Measurements from ENCODE around the gene PADI6.
A peak's percentile ranks its signal among the peaks of the same experiment; 100 is the strongest.

The PADI6 gene

GRCh38 chr1:17335821-17336710 is 35.9 kb upstream of the PADI6 start:
- no peaks in the 10 kb centered on the region for H3K27me3 ChIP-seq (ENCODE audit: insufficient read depth, low read length, poor library complexity)
- no peak overlapping the region for H3K4ac ChIP-seq (ENCODE audit: low read depth, low read length)
- no peak overlapping the region for H3K4me3 ChIP-seq (ENCODE audit: low read length)
- no CpG with 5 or more reads among the region's 20 CpGs for WGBS (ENCODE audit: extremely low coverage, insufficient coverage, low lambda C conversion rate)
- H2BK15ac ChIP-seq (replicated peaks; ENCODE audit: low read depth), result no peak overlapping the region
- no peak overlapping the region for H3K56ac ChIP-seq (ENCODE audit: low read length)
- no peak overlapping the region for H2BK5ac ChIP-seq (ENCODE audit: low read length)
- no peaks in the 10 kb centered on the region for H3K79me2 ChIP-seq (ENCODE audit: control insufficient read depth, insufficient read depth, low read length)
- no peak overlapping the region for H3K18ac ChIP-seq (ENCODE audit: low read length)
- no peaks in the 10 kb centered on the region for H3K4me1 ChIP-seq (ENCODE audit: control insufficient read depth, low read depth, low read length)
- no peaks in the 10 kb centered on the region for H3K36me3 ChIP-seq (ENCODE audit: control insufficient read depth, insufficient read depth, low read length)
- H4K8ac ChIP-seq (ENCODE audit: low read depth, low read length), result no peak overlapping the region
- no peak overlapping the region for H2AK5ac ChIP-seq (ENCODE audit: low read length)
- peak; percentile 71 for DNase-seq
- no peak overlapping the region for H3K23ac ChIP-seq (ENCODE audit: low read length)
- no peak overlapping the region for H3K9ac ChIP-seq (ENCODE audit: low read length)
- H4K5ac ChIP-seq (ENCODE audit: low read length), result no peak overlapping the region
- H3K79me1 ChIP-seq (ENCODE audit: low read length), result no peaks in the 10 kb centered on the region
- no peak overlapping the region for H3K4me2 ChIP-seq (ENCODE audit: low read length)
- H2BK120ac ChIP-seq (ENCODE audit: low read depth, low read length), result no peak overlapping the region
- H3K27ac ChIP-seq (ENCODE audit: low read depth, low read length), result no peak overlapping the region

GRCh38 chr1:17338706-17339493 is 33.1 kb upstream of the PADI6 start:
- H3K36me3 ChIP-seq (ENCODE audit: control insufficient read depth, insufficient read depth, low read length), result no peaks in the 10 kb centered on the region
- H3K9ac ChIP-seq (ENCODE audit: low read length), result no peak overlapping the region
- H3K79me1 ChIP-seq (ENCODE audit: low read length), result no peaks in the 10 kb centered on the region
- no CpG with 5 or more reads among the region's 15 CpGs for WGBS (ENCODE audit: extremely low coverage, insufficient coverage, low lambda C conversion rate)
- no peak overlapping the region for H2BK5ac ChIP-seq (ENCODE audit: low read length)
- no peak overlapping the region for H2BK15ac ChIP-seq (replicated peaks; ENCODE audit: low read depth)
- no peak overlapping the region for H3K4me3 ChIP-seq (ENCODE audit: low read length)
- H3K18ac ChIP-seq (ENCODE audit: low read length), result no peak overlapping the region
- H3K79me2 ChIP-seq (ENCODE audit: control insufficient read depth, insufficient read depth, low read length), result no peaks in the 10 kb centered on the region
- DNase-seq, result no peak
- no peak overlapping the region for H2AK5ac ChIP-seq (ENCODE audit: low read length)
- no peaks in the 10 kb centered on the region for H3K27me3 ChIP-seq (ENCODE audit: insufficient read depth, low read length, poor library complexity)
- no peak overlapping the region for H3K4me2 ChIP-seq (ENCODE audit: low read length)
- no peak overlapping the region for H3K56ac ChIP-seq (ENCODE audit: low read length)
- H3K4ac ChIP-seq (ENCODE audit: low read depth, low read length), result no peak overlapping the region
- H4K8ac ChIP-seq (ENCODE audit: low read depth, low read length), result no peak overlapping the region
- H4K5ac ChIP-seq (ENCODE audit: low read length), result no peak overlapping the region
- H3K27ac ChIP-seq (ENCODE audit: low read depth, low read length), result no peak overlapping the region
- no peak overlapping the region for H3K23ac ChIP-seq (ENCODE audit: low read length)
- H2BK120ac ChIP-seq (ENCODE audit: low read depth, low read length), result no peak overlapping the region
- no peaks in the 10 kb centered on the region for H3K4me1 ChIP-seq (ENCODE audit: control insufficient read depth, low read depth, low read length)

- Histone ChIP-seq H3K36me3 (ENCODE audit: control insufficient read depth, insufficient read depth, low read length) (no peaks in the 10 kb centered on the region), H2AK5ac (ENCODE audit: low read length) (no peak overlapping the region), H2BK15ac (replicated peaks; ENCODE audit: low read depth) (no peak overlapping the region), H3K18ac (ENCODE audit: low read length) (no peak overlapping the region), H3K27ac (ENCODE audit: low read depth, low read length) (no peak overlapping the region), H3K4me1 (ENCODE audit: control insufficient read depth, low read depth, low read length) (no peaks in the 10 kb centered on the region), H3K79me2 (ENCODE audit: control insufficient read depth, insufficient read depth, low read length) (no peaks in the 10 kb centered on the region), H2BK120ac (ENCODE audit: low read depth, low read length) (no peak overlapping the region), H3K4me3 (ENCODE audit: low read length) (no peak overlapping the region), H3K23ac (ENCODE audit: low read length) (no peak overlapping the region), H3K9ac (ENCODE audit: low read length) (no peak overlapping the region), H2BK5ac (ENCODE audit: low read length) (no peak overlapping the region), H3K56ac (ENCODE audit: low read length) (no peak overlapping the region), H4K8ac (ENCODE audit: low read depth, low read length) (no peak overlapping the region), H4K5ac (ENCODE audit: low read length) (no peak overlapping the region), H3K79me1 (ENCODE audit: low read length) (no peaks in the 10 kb centered on the region), H3K4me2 (ENCODE audit: low read length) (no peak overlapping the region), H3K27me3 (ENCODE audit: insufficient read depth, low read length, poor library complexity) (no peaks in the 10 kb centered on the region), H3K4ac (ENCODE audit: low read depth, low read length) (no peak overlapping the region)
- no CpG with 5 or more reads among the region's 7 CpGs for WGBS (ENCODE audit: extremely low coverage, insufficient coverage, low lambda C conversion rate)
- no peak for DNase-seq
These were observed 32.5 kb upstream of the PADI6 start for GRCh38 chr1:17339521-17339920.

GRCh38 chr1:17340358-17340757 is 31.6 kb upstream of the PADI6 start:
- H2BK5ac ChIP-seq (ENCODE audit: low read length), result no peak overlapping the region
- H2BK15ac ChIP-seq (replicated peaks; ENCODE audit: low read depth), result no peak overlapping the region
- H4K8ac ChIP-seq (ENCODE audit: low read depth, low read length), result no peak overlapping the region
- no peak overlapping the region for H3K4me2 ChIP-seq (ENCODE audit: low read length)
- H3K56ac ChIP-seq (ENCODE audit: low read length), result no peak overlapping the region
- no peak overlapping the region for H2BK120ac ChIP-seq (ENCODE audit: low read depth, low read length)
- H3K4me3 ChIP-seq (ENCODE audit: low read length), result no peak overlapping the region
- H3K79me1 ChIP-seq (ENCODE audit: low read length), result no peaks in the 10 kb centered on the region
- H3K36me3 ChIP-seq (ENCODE audit: control insufficient read depth, insufficient read depth, low read length), result no peaks in the 10 kb centered on the region
- no peaks in the 10 kb centered on the region for H3K79me2 ChIP-seq (ENCODE audit: control insufficient read depth, insufficient read depth, low read length)
- H3K27me3 ChIP-seq (ENCODE audit: insufficient read depth, low read length, poor library complexity), result no peaks in the 10 kb centered on the region
- no peak for DNase-seq
- H3K18ac ChIP-seq (ENCODE audit: low read length), result no peak overlapping the region
- no peak overlapping the region for H3K27ac ChIP-seq (ENCODE audit: low read depth, low read length)
- no peaks in the 10 kb centered on the region for H3K4me1 ChIP-seq (ENCODE audit: control insufficient read depth, low read depth, low read length)
- H3K23ac ChIP-seq (ENCODE audit: low read length), result no peak overlapping the region
- H2AK5ac ChIP-seq (ENCODE audit: low read length), result no peak overlapping the region
- H4K5ac ChIP-seq (ENCODE audit: low read length), result no peak overlapping the region
- no CpG with 5 or more reads among the region's 8 CpGs for whole genome bisulfite sequencing (ENCODE audit: extremely low coverage, insufficient coverage, low lambda C conversion rate)
- no peak overlapping the region for H3K9ac ChIP-seq (ENCODE audit: low read length)
- H3K4ac ChIP-seq (ENCODE audit: low read depth, low read length), result no peak overlapping the region

- H2BK15ac ChIP-seq (replicated peaks; ENCODE audit: low read depth), result no peak overlapping the region
- no peak overlapping the region for H3K23ac ChIP-seq (ENCODE audit: low read length)
- no peak overlapping the region for H3K27ac ChIP-seq (ENCODE audit: low read depth, low read length)
- H2BK120ac ChIP-seq (ENCODE audit: low read depth, low read length), result no peak overlapping the region
- WGBS (ENCODE audit: extremely low coverage, insufficient coverage, low lambda C conversion rate), result no CpG with 5 or more reads among the region's 17 CpGs
- H3K4me2 ChIP-seq (ENCODE audit: low read length), result no peak overlapping the region
- H3K79me1 ChIP-seq (ENCODE audit: low read length), result no peaks in the 10 kb centered on the region
- no peak overlapping the region for H2AK5ac ChIP-seq (ENCODE audit: low read length)
- H4K5ac ChIP-seq (ENCODE audit: low read length), result no peak overlapping the region
- H4K8ac ChIP-seq (ENCODE audit: low read depth, low read length), result no peak overlapping the region
- H3K9ac ChIP-seq (ENCODE audit: low read length), result no peak overlapping the region
- H2BK5ac ChIP-seq (ENCODE audit: low read length), result no peak overlapping the region
- H3K56ac ChIP-seq (ENCODE audit: low read length), result no peak overlapping the region
- no peaks in the 10 kb centered on the region for H3K4me1 ChIP-seq (ENCODE audit: control insufficient read depth, low read depth, low read length)
- H3K4me3 ChIP-seq (ENCODE audit: low read length), result no peak overlapping the region
- H3K36me3 ChIP-seq (ENCODE audit: control insufficient read depth, insufficient read depth, low read length), result no peaks in the 10 kb centered on the region
- no peaks in the 10 kb centered on the region for H3K79me2 ChIP-seq (ENCODE audit: control insufficient read depth, insufficient read depth, low read length)
- no peak for DNase-seq
- H3K4ac ChIP-seq (ENCODE audit: low read depth, low read length), result no peak overlapping the region
- no peak overlapping the region for H3K18ac ChIP-seq (ENCODE audit: low read length)
- H3K27me3 ChIP-seq (ENCODE audit: insufficient read depth, low read length, poor library complexity), result no peaks in the 10 kb centered on the region
These were observed 30.0 kb upstream of the PADI6 start for GRCh38 chr1:17342014-17342441.

Measured in mesendoderm (in vitro differentiated cells).